Pancreas (tissue), 10 donors: Measurements from ENCODE around the gene EOLA1. TPM values are rescaled to one million over a fixed set of nuclear protein-coding genes. Genes with fewer than 3 reads are reported as not detected.
A peak's percentile ranks its signal among the peaks of the same experiment; 100 is the strongest.

Experiments used
- ATAC-seq, 4 donors: fragments of 200-7000 bp; cut with Tn5 transposase; one replicate each; pipeline versions ENCODE4 v1.8.0 to v1.9.1; 2020; ENCODE audit warnings: mild to moderate bottlenecking in 4 of 4, moderate library complexity in 4 of 4
- DNase-seq, 6 donors: peaks; one replicate each; pipeline ENCODE4 v3.0.0-alpha.2; 2020
- FAIRE-seq: peaks from 2 replicates; lab custom pipeline; 2012; peaks lifted over from hg19 to GRCh38; lab: Jason Lieb, UNC
- H3K27ac ChIP-seq, 4 donors: fragments of 200-600 bp; sonication (generic); 1 replicate in 3 of 4; 2 replicates in 1 of 4; pipeline versions ENCODE4 v1.5.0 to v1.8.0; 2020
- H3K27me3 ChIP-seq, 4 donors: fragments of 200-600 bp; one replicate each; pipeline ENCODE4 v1.8.0; 2021
- H3K36me3 ChIP-seq, 3 donors: fragments of 200-600 bp; sonication (generic) in 1 of 3; one replicate each; pipeline versions ENCODE4 v1.5.0 to v1.8.0; 2020 to 2021
- H3K4me1 ChIP-seq, 3 donors: fragments of 200-600 bp; one replicate each; pipeline ENCODE4 v1.8.0; 2021
- H3K4me3 ChIP-seq, 4 donors: fragments of 200-600 bp; sonication (generic) in 2 of 4; one replicate each; pipeline versions ENCODE4 v1.5.0 to v1.8.0; 2020 to 2021
- H3K9me3 ChIP-seq, 4 donors: fragments of 200-600 bp; one replicate each; pipeline ENCODE4 v1.8.0; 2021
- CTCF ChIP-seq, 4 donors: fragments of 200-600 bp; sonication (generic) in 3 of 4; IDR thresholded peaks; one replicate each; pipeline versions ENCODE4 v1.5.0 to v1.8.0; 2021; ENCODE audit warnings: antibody characterized with exemption in 4 of 4
- WGBS, 2 donors: extraction: QIAGEN DNeasy Blood & Tissue Kit; methylation state at CpG; one replicate each; pipeline ENCODE4 v1.1.7; 2013; 5-methylcytosine and 5-hydroxymethylcytosine counted together
- intact Hi-C, 3 donors: fragments of 100-400 bp; cut with DNase I; formaldehyde crosslinking; loops; one replicate each; pipeline versions ENCODE4 v1.11.1 to v1.14.2; 2022
- polyA plus RNA-seq, 2 donors: library from polyadenylated mRNA; stranded (reverse); fragments of 200-250 nt; gene quantifications; one replicate each; pipeline ENCODE4 v1.2.3, GENCODE V29; 2013
- total RNA-seq, 6 donors: library from RNA; stranded (reverse); fragmentation: NEBNext Ultra II Directional in 4 of 6; extraction: Animal tissue kit (Norgen Biotek cat#: 25700) in 4 of 6; gene quantifications; one replicate each; pipeline versions ENCODE4 v1.2.1 to v1.2.4, GENCODE V29; 2021 to 2023
- donor health status: healthy with polysubstance abuse.
- donor health status: DM: no; HTN: no; CAD: no; lungs with moderate emphysema.
- donor health status: DM: no; HTN: no; CAD: no.
- donor health status: control.
- donor health status: control.
- donor health status: Bipolar disorder and iron deficiency.
- donor health status: DM: yes; HTN: yes; CAD: no.
- donor health status: DM: no; HTN: no; CAD: no.
- donor health status: DM: no; HTN: no; CAD: no.
- donor health status: DM: yes; HTN: yes; CAD: no.

Gene EOLA1
- 10 to 100 TPM; 11.0 to 13.9 (median 11.6) TPM for total RNA-seq
- 10 to 100 TPM; 11.6 to 19.1 TPM for polyA plus RNA-seq

DNA sequence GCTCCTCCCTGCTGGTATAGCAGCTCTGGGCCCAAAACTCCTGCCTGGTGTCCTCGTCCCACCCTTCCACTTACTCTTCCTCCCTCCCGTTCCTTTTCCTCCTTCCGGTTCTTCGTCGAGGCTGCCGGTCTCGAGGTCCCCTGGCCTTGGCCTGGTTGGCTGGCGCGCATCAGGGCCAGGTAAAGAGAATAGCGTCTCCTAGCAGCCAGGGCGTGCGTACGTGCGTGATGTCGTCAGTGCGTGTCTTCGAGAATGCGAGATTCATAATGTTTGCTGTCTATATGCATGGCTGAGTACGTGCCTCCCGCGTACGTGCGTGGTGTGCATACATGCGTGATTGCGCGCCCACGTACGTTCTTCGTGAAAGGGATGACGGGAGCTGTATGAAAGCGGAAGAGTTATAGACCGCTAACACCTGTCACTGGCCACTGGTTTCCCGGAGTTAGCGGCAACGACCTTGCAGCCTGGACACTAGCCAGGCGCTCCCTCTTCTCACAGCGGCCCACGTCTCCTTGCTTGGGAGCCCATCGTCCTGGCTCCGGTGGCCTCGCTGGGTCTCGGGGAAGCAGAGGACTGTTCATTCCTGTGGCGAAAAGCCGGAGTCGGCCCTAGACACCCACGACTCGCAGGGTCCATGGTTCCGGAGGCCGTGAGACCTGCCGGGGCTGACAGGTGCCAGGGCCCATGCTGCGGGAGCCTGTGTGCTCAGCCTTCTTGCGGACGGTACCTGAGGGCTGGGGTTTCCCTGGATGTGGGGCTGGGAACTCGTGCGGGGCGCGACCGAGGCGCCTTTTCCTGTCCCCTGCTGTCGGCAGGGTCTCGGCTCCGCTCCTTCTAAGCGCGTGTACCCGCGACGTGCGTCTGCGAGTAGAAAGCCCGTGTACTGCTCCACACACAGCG, at the start of gene EOLA1:
Gene EOLA1, plus strand, starts transcription at position 392 of the 900 bp plus-strand sequence. CDS start 4,619 bp downstream, outside the sequence.
- intact Hi-C loops = no loop called here
- DNase-seq = peak; percentile 76 to 91 (median 84)
- no peak for TF ChIP-seq CTCF (IDR thresholded peaks at IDR 0.05)
- Histone ChIP-seq H3K36me3 (no peaks in the 10 kb centered on the region), H3K27ac (peak within 1 kb of the TSS; percentile 88 to 91 (median 90)), H3K4me1 (no peaks in the 10 kb centered on the region), H3K4me3 (peak within 1 kb of the TSS; percentile 33 to 58 (median 48)), H3K9me3 (no peaks in the 10 kb centered on the region), H3K27me3 (no peaks in the 10 kb centered on the region)
- FAIRE-seq = peak; percentile 94
- peak; percentile 53 to 71 (median 64) for ATAC-seq
- 1 to 46% methylated on average over 71 of the region's 71 CpGs for WGBS, 2 donors

DNA sequence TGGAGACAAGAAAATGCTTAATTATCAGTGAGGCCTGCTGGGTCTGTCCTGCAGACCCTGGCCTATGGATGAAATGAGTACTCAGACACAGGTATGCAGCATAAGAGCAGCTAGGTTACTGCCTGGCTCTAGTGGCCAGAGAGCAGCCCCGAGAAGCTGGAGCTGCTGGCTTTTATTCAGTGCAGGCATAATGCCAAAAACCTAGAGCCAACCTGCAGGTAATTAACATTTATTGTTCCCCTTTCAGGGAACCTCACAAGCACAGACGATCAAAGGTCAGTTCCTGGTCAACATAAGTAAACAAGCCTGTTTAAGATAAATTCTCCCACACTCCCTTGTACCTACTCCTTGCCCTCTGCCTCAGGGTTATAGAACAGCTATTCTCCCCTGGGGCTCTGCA, 49.0 kb upstream of the EOLA1 start:
- no peaks in the 10 kb centered on the region for H3K27me3 ChIP-seq
- intact Hi-C loops = no loop called here
- no peak overlapping the region for H3K4me3 ChIP-seq
- 9 to 16% methylated on average over 2 of the region's 2 CpGs for WGBS, 2 donors
- no peak for TF ChIP-seq CTCF (IDR thresholded peaks at IDR 0.05)
- ATAC-seq (peak in 1 of 4 donors; percentile 42), FAIRE-seq (no peak), DNase-seq (peak in 1 of 6 donors; percentile 11)
- H3K9me3 ChIP-seq = no peaks in the 10 kb centered on the region
- H3K36me3 ChIP-seq = peaks cover 0 to 9% (median 0%) of the 10 kb centered on the region in 3 donors
- no peak overlapping the region for H3K27ac ChIP-seq
- H3K4me1 ChIP-seq = no peaks in the 10 kb centered on the region

DNA sequence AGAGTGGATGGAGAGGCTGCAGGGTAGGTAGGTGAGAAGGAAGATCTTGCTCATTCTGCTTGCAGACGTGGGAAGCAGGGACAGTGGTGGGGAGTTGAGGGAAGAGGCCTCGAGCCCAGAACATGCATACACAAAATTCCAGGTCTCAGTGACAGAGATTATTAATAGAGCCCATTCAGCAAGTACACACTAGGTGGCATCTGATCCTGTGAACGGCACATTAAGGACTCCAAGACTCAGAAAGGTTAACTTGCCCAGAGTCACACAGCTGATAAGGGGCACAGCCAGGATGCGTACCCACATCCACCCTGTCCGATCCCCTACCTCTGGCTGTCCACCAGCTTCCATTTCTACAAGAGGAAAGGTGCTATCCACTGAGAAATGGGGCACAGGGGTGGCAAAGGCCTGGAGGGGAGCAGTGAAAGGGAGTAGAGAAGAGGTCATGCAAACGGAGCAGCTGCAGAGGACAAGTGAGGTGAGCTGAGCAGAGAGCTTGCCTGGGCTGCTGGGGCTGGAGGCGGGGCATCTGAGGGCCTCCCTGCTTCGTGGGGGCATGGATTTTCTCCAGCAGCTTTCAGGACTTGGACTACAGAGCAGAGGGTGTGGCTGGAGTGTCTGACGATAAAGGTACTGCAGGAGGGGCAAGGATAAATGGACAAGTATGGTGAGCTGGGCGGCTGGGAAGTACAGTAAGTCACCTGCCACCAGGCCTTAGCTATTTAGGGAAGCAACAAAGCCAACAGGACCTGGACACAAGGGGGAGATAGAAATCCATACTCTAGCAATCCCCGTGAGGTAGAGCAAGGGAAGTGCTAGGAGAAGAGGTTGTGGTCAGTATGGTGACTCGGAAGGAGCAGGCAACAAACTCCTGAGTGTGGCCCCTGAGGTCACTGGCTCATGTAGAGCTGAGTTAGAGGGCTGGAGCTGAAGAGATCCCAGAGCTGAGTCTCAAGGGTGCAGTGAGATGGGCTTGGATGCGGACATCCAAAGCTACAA, 46.9 kb upstream of the EOLA1 start:
- peak in 1 of 4 donors; percentile 38 for ATAC-seq
- H3K4me3 ChIP-seq = no peak overlapping the region
- H3K27ac ChIP-seq = no peak overlapping the region
- no peak for DNase-seq
- FAIRE-seq = no peak
- WGBS, 2 donors = 65 to 76% methylated on average over 13 of the region's 13 CpGs
- peaks cover 0 to 17% (median 0%) of the 10 kb centered on the region in 3 donors for H3K36me3 ChIP-seq
- no peak for TF ChIP-seq CTCF (IDR thresholded peaks at IDR 0.05)
- no peaks in the 10 kb centered on the region for H3K9me3 ChIP-seq
- H3K4me1 ChIP-seq = no peaks in the 10 kb centered on the region
- H3K27me3 ChIP-seq = no peaks in the 10 kb centered on the region
- intact Hi-C loops = no loop called here

GRCh38 chrX:149494844-149495565, 45.8 kb upstream of the EOLA1 start:
- no peaks in the 10 kb centered on the region for H3K9me3 ChIP-seq
- no peak overlapping the region for H3K4me3 ChIP-seq
- intact Hi-C loops = no loop called here
- TF ChIP-seq CTCF (IDR thresholded peaks at IDR 0.05) = no peak
- WGBS, 2 donors = 73 to 85% methylated on average over 4 of the region's 4 CpGs
- no peak overlapping the region for H3K27ac ChIP-seq
- no peaks in the 10 kb centered on the region for H3K4me1 ChIP-seq
- peaks cover 0 to 12% (median 0%) of the 10 kb centered on the region in 3 donors for H3K36me3 ChIP-seq
- no peak for DNase-seq
- no peak for FAIRE-seq
- no peaks in the 10 kb centered on the region for H3K27me3 ChIP-seq
- ATAC-seq = no peak
